Gastroesophageal sphincter (tissue), 3 donors: ENCODE results near the gene MASP2.

Experiments
- CTCF ChIP-seq, 4 experiments: fragments of 200-600 bp in 2 of 4; fragments of 450-650 bp in 2 of 4; sonication (generic) in 1 of 4; IDR thresholded peaks; one replicate each; pipeline ENCODE4 v1.5.1; 2017 to 2019; ENCODE audit warnings: antibody characterized with exemption in 4 of 4, mild to moderate bottlenecking in 2 of 4, moderate library complexity in 2 of 4
- EP300 ChIP-seq: sonication (generic); formaldehyde crosslinking; IDR thresholded peaks from one replicate; pipeline ENCODE4 v1.6.1; 2017; ENCODE audit warnings: antibody characterized with exemption, mild to moderate bottlenecking
- POLR2A ChIP-seq, 2 donors: fragments of 450-650 bp; IDR thresholded peaks; one replicate each; pipeline ENCODE4 v1.6.1; 2017; ENCODE audit warnings: antibody characterized with exemption in 2 of 2, mild to moderate bottlenecking in 2 of 2, moderate library complexity in 1 of 2
- POLR2AphosphoS5 ChIP-seq: sonication (generic); formaldehyde crosslinking; IDR thresholded peaks from one replicate; pipeline ENCODE4 v1.6.1; 2017; ENCODE audit warnings: antibody characterized with exemption

DNA sequence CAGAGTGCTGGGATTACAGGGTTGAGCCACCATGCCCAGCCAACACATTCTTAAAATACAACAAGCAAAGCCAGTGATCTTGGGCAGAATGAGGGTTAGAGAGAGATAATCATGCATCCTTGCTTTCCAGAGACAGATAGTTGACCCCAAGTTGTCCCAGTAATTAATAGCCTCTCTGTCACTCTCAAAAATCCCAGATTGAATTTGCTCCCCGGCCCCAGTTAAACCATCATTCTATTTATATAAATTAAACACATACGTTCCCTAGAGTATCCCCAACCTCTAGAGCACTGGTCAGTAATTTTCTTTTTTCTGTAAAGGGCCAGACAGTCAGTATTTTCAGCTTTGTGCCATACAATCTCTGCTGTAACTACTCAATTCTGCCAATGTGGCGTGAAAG is 50.9 kb downstream of the MASP2 start:
- no peak for TF ChIP-seq POLR2AphosphoS5
- no peak for TF ChIP-seq POLR2A (IDR thresholded peaks at IDR 0.05)
- no peak for TF ChIP-seq CTCF (IDR thresholded peaks at IDR 0.05)
- no peak for TF ChIP-seq EP300
